ENCODE data around the gene KRTAP5-9.
"Not testable (repeated sequence)": the region's sequence is repeated elsewhere in the genome, so short reads cannot be mapped to it uniquely, and the experiment has no call there.

The KRTAP5-9 gene

GRCh38 chr11:71563406-71563805 lies 15.2 kb downstream of the KRTAP5-9 start:
- DNase-seq, result no peak

GRCh38 chr11:71564430-71564829 lies 16.2 kb downstream of the KRTAP5-9 start:
- no peak for DNase-seq

- DNase-seq, result no peak
Observed at GRCh38 chr11:71565263-71565662, 17.0 kb downstream of the KRTAP5-9 start, which contains the start of gene KRTAP5-10. KRTAP5-10 (plus strand) TSS chr11:71565563; CDS start chr11:71565588, 25 bp downstream.

- DNase-seq, result no peak
Observed at GRCh38 chr11:71566081-71566620, 17.9 kb downstream of the KRTAP5-9 start.

GRCh38 chr11:71566626-71567599 lies 18.7 kb downstream of the KRTAP5-9 start:
- DNase-seq, result not testable (repeated sequence)

- not testable (repeated sequence) for DNase-seq
Observed at GRCh38 chr11:71567633-71568032, 19.4 kb downstream of the KRTAP5-9 start.

GRCh38 chr11:71568704-71569349 lies 20.6 kb downstream of the KRTAP5-9 start:
- no peak for DNase-seq

GRCh38 chr11:71571101-71571850 lies 23.1 kb downstream of the KRTAP5-9 start:
- not testable (repeated sequence) for DNase-seq

GRCh38 chr11:71572811-71573210 lies 24.6 kb downstream of the KRTAP5-9 start:
- no peak for DNase-seq

GRCh38 chr11:71574418-71574817 lies 26.2 kb downstream of the KRTAP5-9 start:
- DNase-seq, result no peak

- no peak for DNase-seq
Observed at GRCh38 chr11:71575723-71576424, 27.7 kb downstream of the KRTAP5-9 start.

GRCh38 chr11:71576688-71577465 lies 28.7 kb downstream of the KRTAP5-9 start:
- not testable (repeated sequence) for DNase-seq

GRCh38 chr11:71577469-71578004 lies 29.3 kb downstream of the KRTAP5-9 start:
- DNase-seq, result no peak

- not testable (repeated sequence) for DNase-seq
Observed at GRCh38 chr11:71579513-71579912, 31.3 kb downstream of the KRTAP5-9 start.

GRCh38 chr11:71580057-71581003 lies 32.1 kb downstream of the KRTAP5-9 start:
- DNase-seq, result peak; percentile 65

- no peak for DNase-seq
Observed at GRCh38 chr11:71581826-71582225, 33.6 kb downstream of the KRTAP5-9 start.

GRCh38 chr11:71582309-71582895 lies 34.2 kb downstream of the KRTAP5-9 start, which contains the start of gene KRTAP5-11:
KRTAP5-11 (minus strand) TSS chr11:71582875; CDS start chr11:71582837, 38 bp downstream.
- DNase-seq, result no peak

- not testable (repeated sequence) for DNase-seq
Observed at GRCh38 chr11:71582969-71583368, 34.7 kb downstream of the KRTAP5-9 start.

GRCh38 chr11:71585673-71586072 lies 37.5 kb downstream of the KRTAP5-9 start:
- not testable (repeated sequence) for DNase-seq
